Activated T-cell treated with anti-CD3 and anti-CD28 coated beads for 48 hours (primary cell): ENCODE data around the gene CMIP.
"Not testable (repeated sequence)": the region's sequence is repeated elsewhere in the genome, so short reads cannot be mapped to it uniquely, and the experiment has no call there.

Experiments used
- DNase-seq: peaks from one replicate; pipeline ENCODE4 v3.0.0-alpha.2; 2020; ENCODE audit warnings: low read depth

CMIP gene

GRCh38 chr16:81568749-81569087 lies 124.1 kb downstream of the CMIP start:
- DNase-seq, result no peak

GRCh38 chr16:81569361-81570034 lies 124.9 kb downstream of the CMIP start:
- DNase-seq, result no peak

- no peak for DNase-seq
These were observed 125.7 kb downstream of the CMIP start for GRCh38 chr16:81570151-81570846.

- DNase-seq, result no peak
These were observed 126.6 kb downstream of the CMIP start for GRCh38 chr16:81571175-81571574.

GRCh38 chr16:81571592-81572385 lies 127.2 kb downstream of the CMIP start:
- no peak for DNase-seq

- no peak for DNase-seq
These were observed 128.0 kb downstream of the CMIP start for GRCh38 chr16:81572386-81573144.

GRCh38 chr16:81573533-81574020 lies 129.0 kb downstream of the CMIP start:
- DNase-seq, result no peak

GRCh38 chr16:81574168-81574567 lies 129.6 kb downstream of the CMIP start:
- DNase-seq, result no peak

GRCh38 chr16:81575307-81575706 lies 130.7 kb downstream of the CMIP start:
- DNase-seq, result no peak

- no peak for DNase-seq
These were observed 131.2 kb downstream of the CMIP start for GRCh38 chr16:81575834-81576233.

- no peak for DNase-seq
These were observed 132.1 kb downstream of the CMIP start for GRCh38 chr16:81576696-81577095.

- not testable (repeated sequence) for DNase-seq
These were observed 132.7 kb downstream of the CMIP start for GRCh38 chr16:81577272-81577671.

- DNase-seq, result no peak
These were observed 133.5 kb downstream of the CMIP start for GRCh38 chr16:81578076-81578475.

GRCh38 chr16:81578636-81579413 lies 134.2 kb downstream of the CMIP start:
- no peak for DNase-seq

GRCh38 chr16:81581107-81581506 lies 136.5 kb downstream of the CMIP start:
- DNase-seq, result no peak

- DNase-seq, result no peak
These were observed 138.2 kb downstream of the CMIP start for GRCh38 chr16:81582655-81583441.

- no peak for DNase-seq
These were observed 139.5 kb downstream of the CMIP start for GRCh38 chr16:81583893-81584631.

GRCh38 chr16:81585785-81586184 lies 141.2 kb downstream of the CMIP start:
- no peak for DNase-seq

GRCh38 chr16:81586417-81586816 lies 141.8 kb downstream of the CMIP start:
- no peak for DNase-seq
